ENCODE results near the gene PARD3.

- TF ChIP-seq MYC (IDR thresholded peaks at IDR 0.05; ENCODE audit: insufficient read depth, insufficient read length, insufficient replicate concordance, low read length, severe bottlenecking) (no peak), POLR2AphosphoS2 (IDR thresholded peaks at IDR 0.05; ENCODE audit: low read depth, low read length) (no peak), SIX5 (IDR thresholded peaks at IDR 0.05; ENCODE audit: low read depth, low read length, severe bottlenecking) (no peak), EZH2 (IDR thresholded peaks at IDR 0.05; ENCODE audit: borderline replicate concordance, control insufficient read depth, low read depth, low read length) (no peak), MTA3 (IDR thresholded peaks at IDR 0.05; ENCODE audit: borderline replicate concordance, low read length) (no peak), CTCF (IDR thresholded peaks at IDR 0.05 in 2 of 3, conservative IDR thresholded peaks at IDR 0.05 in 1 of 3; ENCODE audit: control insufficient read depth in 2 of 3, extremely low read depth in 1 of 3, insufficient read depth in 1 of 3, low read depth in 3 of 3, low read length in 3 of 3) (no peak), CEBPB (IDR thresholded peaks at IDR 0.05; ENCODE audit: borderline replicate concordance in 1 of 2, low read depth in 2 of 2, low read length in 2 of 2) (no peak)
These were observed 445.0 kb downstream of the PARD3 start for GRCh38 chr10:34370126-34370525.

Data from GM12878 (cell line).